Immature natural killer cell (primary cell): ENCODE measurements around the gene ZNF764. TPM values are rescaled to one million over a fixed set of nuclear protein-coding genes. Genes with fewer than 3 reads are reported as not detected.
A peak's percentile ranks its signal among the peaks of the same experiment; 100 is the strongest.
"Not testable (repeated sequence)": the region's sequence is repeated elsewhere in the genome, so short reads cannot be mapped to it uniquely, and the experiment has no call there.

ENCODE experiments used
- DNase-seq, 3 donors: peaks; one replicate each; pipeline ENCODE4 v3.0.0; 2022; ENCODE audit warnings: mixed read lengths in 1 of 3
- H3K27ac Mint-ChIP-seq, 6 donors: one replicate each; pipeline ENCODE4 v1.8.0; 2020; ENCODE audit warnings: mixed read lengths in 6 of 6, mild to moderate bottlenecking in 5 of 6, inconsistent platforms in 4 of 6, moderate library complexity in 3 of 6
- H3K27me3 Mint-ChIP-seq, 3 donors: one replicate each; pipeline ENCODE4 v1.8.0; 2020 to 2021; ENCODE audit warnings: low read depth in 3 of 3, mild to moderate bottlenecking in 3 of 3, mixed read lengths in 3 of 3, moderate library complexity in 3 of 3, inconsistent platforms in 1 of 3
- H3K36me3 Mint-ChIP-seq, 3 donors: one replicate each; pipeline ENCODE4 v1.8.0; 2020; ENCODE audit warnings: mixed read lengths in 3 of 3, inconsistent platforms in 2 of 3, mild to moderate bottlenecking in 2 of 3
- H3K4me1 Mint-ChIP-seq, 2 donors: one replicate each; pipeline ENCODE4 v1.8.0; 2020; ENCODE audit warnings: inconsistent platforms in 2 of 2, mild to moderate bottlenecking in 2 of 2, mixed read lengths in 2 of 2, moderate library complexity in 1 of 2
- H3K4me3 Mint-ChIP-seq, 5 donors: one replicate each; pipeline ENCODE4 v1.8.0; 2020; ENCODE audit warnings: mild to moderate bottlenecking in 5 of 5, mixed read lengths in 5 of 5, inconsistent platforms in 3 of 5, moderate library complexity in 3 of 5
- H3K9me3 Mint-ChIP-seq, 6 donors: one replicate each; pipeline ENCODE4 v1.8.0; 2020; ENCODE audit warnings: mild to moderate bottlenecking in 6 of 6, mixed read lengths in 6 of 6, inconsistent platforms in 4 of 6, moderate library complexity in 3 of 6
- polyA plus RNA-seq, 3 donors: library from polyadenylated mRNA; unstranded; fragments of 300-500 nt; fragmentation: Illumina TruSeq; gene quantifications; one replicate each; pipeline ENCODE4 v1.2.3, GENCODE V29; 2021

ZNF764 gene
- polyA plus RNA-seq = 1 to 10 TPM; 1.3 to 6.3 (median 2.3) TPM

GRCh38 chr16:30557957-30558788, at the start of gene ZNF764:
TSS of gene ZNF764 (minus strand) at chr16:30558374. CDS start at chr16:30558182, 192 bp downstream.
- no peaks in the 10 kb centered on the region for H3K9me3 Mint-ChIP-seq
- peaks cover 44 to 51% of the 10 kb centered on the region in 2 donors for H3K4me1 Mint-ChIP-seq
- peak; percentile 96 to 97 (median 96) for DNase-seq
- peaks cover 3 to 16% (median 6%) of the 10 kb centered on the region in 3 donors for H3K36me3 Mint-ChIP-seq
- peaks cover 2 to 8% (median 8%) of the 10 kb centered on the region in 3 donors for H3K27me3 Mint-ChIP-seq
- peak within 1 kb of the TSS; percentile 84 to 92 (median 89) for H3K27ac Mint-ChIP-seq
- peak within 1 kb of the TSS; percentile 82 to 88 (median 85) for H3K4me3 Mint-ChIP-seq

GRCh38 chr16:30606004-30606403, 47.8 kb upstream of the ZNF764 start:
- Mint-ChIP-seq H3K27me3 (peaks cover 4 to 6% (median 4%) of the 10 kb centered on the region in 3 donors), H3K4me3 (no peak overlapping the region), H3K4me1 (peaks cover 13 to 14% of the 10 kb centered on the region in 2 donors), H3K9me3 (no peaks in the 10 kb centered on the region), H3K27ac (peak overlapping the region in 1 of 6 donors; percentile 30), H3K36me3 (peaks cover 12 to 24% (median 21%) of the 10 kb centered on the region in 3 donors)
- no peak for DNase-seq

GRCh38 chr16:30605158-30605557, 47.0 kb upstream of the ZNF764 start:
- H3K36me3 Mint-ChIP-seq = peaks cover 12 to 24% (median 21%) of the 10 kb centered on the region in 3 donors
- DNase-seq = no peak
- H3K9me3 Mint-ChIP-seq = no peaks in the 10 kb centered on the region
- H3K27me3 Mint-ChIP-seq = peaks cover under 1 to 1% (median 1%) of the 10 kb centered on the region in 3 donors
- H3K4me3 Mint-ChIP-seq = no peak overlapping the region
- no peak overlapping the region for H3K27ac Mint-ChIP-seq
- peaks cover 8 to 9% of the 10 kb centered on the region in 2 donors for H3K4me1 Mint-ChIP-seq

GRCh38 chr16:30604316-30604947, 46.3 kb upstream of the ZNF764 start:
- H3K27ac Mint-ChIP-seq = no peak overlapping the region
- peaks cover 0 to 1% (median 0%) of the 10 kb centered on the region in 3 donors for H3K27me3 Mint-ChIP-seq
- DNase-seq = no peak
- H3K9me3 Mint-ChIP-seq = no peaks in the 10 kb centered on the region
- H3K4me1 Mint-ChIP-seq = peaks cover 6 to 7% of the 10 kb centered on the region in 2 donors
- H3K36me3 Mint-ChIP-seq = peaks cover 12 to 24% (median 21%) of the 10 kb centered on the region in 3 donors
- H3K4me3 Mint-ChIP-seq = no peak overlapping the region

GRCh38 chr16:30603945-30604315, 45.8 kb upstream of the ZNF764 start:
- no peak overlapping the region for H3K4me3 Mint-ChIP-seq
- H3K36me3 Mint-ChIP-seq = peaks cover 12 to 24% (median 21%) of the 10 kb centered on the region in 3 donors
- H3K4me1 Mint-ChIP-seq = peaks cover 2 to 3% of the 10 kb centered on the region in 2 donors
- DNase-seq = no peak
- peaks cover 0 to 1% (median 0%) of the 10 kb centered on the region in 3 donors for H3K27me3 Mint-ChIP-seq
- no peak overlapping the region for H3K27ac Mint-ChIP-seq
- no peaks in the 10 kb centered on the region for H3K9me3 Mint-ChIP-seq

- Mint-ChIP-seq H3K27ac (peak overlapping the region in 1 of 6 donors; percentile 40), H3K27me3 (peaks cover 0 to 1% (median 0%) of the 10 kb centered on the region in 3 donors), H3K36me3 (peaks cover 12 to 24% (median 21%) of the 10 kb centered on the region in 3 donors), H3K4me1 (peaks cover 0 to 2% of the 10 kb centered on the region in 2 donors), H3K9me3 (no peaks in the 10 kb centered on the region), H3K4me3 (no peak overlapping the region)
- no peak for DNase-seq
Observed at GRCh38 chr16:30602616-30603277, 44.6 kb upstream of the ZNF764 start.

- Mint-ChIP-seq H3K27me3 (peaks cover 0 to 3% (median 0%) of the 10 kb centered on the region in 3 donors), H3K36me3 (peaks cover 12 to 24% (median 21%) of the 10 kb centered on the region in 3 donors), H3K4me1 (peaks cover 0 to 2% of the 10 kb centered on the region in 2 donors), H3K9me3 (no peaks in the 10 kb centered on the region), H3K27ac (peak overlapping the region in 1 of 6 donors; percentile 26), H3K4me3 (no peak overlapping the region)
- no peak for DNase-seq
Observed at GRCh38 chr16:30601966-30602365, 43.8 kb upstream of the ZNF764 start.

- H3K4me3 Mint-ChIP-seq = no peak overlapping the region
- peaks cover 0 to 3% (median 0%) of the 10 kb centered on the region in 3 donors for H3K27me3 Mint-ChIP-seq
- DNase-seq = no peak
Observed at GRCh38 chr16:30600929-30601328, 42.8 kb upstream of the ZNF764 start.

GRCh38 chr16:30600215-30600614, 42.0 kb upstream of the ZNF764 start:
- Mint-ChIP-seq H3K9me3 (no peaks in the 10 kb centered on the region), H3K4me3 (no peak overlapping the region), H3K27ac (no peak overlapping the region)

More at GRCh38 chr16:30600929-30601328, 42.8 kb upstream of the ZNF764 start:
- peaks cover 8 to 18% (median 17%) of the 10 kb centered on the region in 3 donors for H3K36me3 Mint-ChIP-seq
- H3K9me3 Mint-ChIP-seq = no peaks in the 10 kb centered on the region
- peaks cover 0 to 2% of the 10 kb centered on the region in 2 donors for H3K4me1 Mint-ChIP-seq
- H3K27ac Mint-ChIP-seq = peak overlapping the region in 1 of 6 donors; percentile 37

GRCh38 chr16:30592871-30593270, 34.7 kb upstream of the ZNF764 start:
- peaks cover 0 to 2% of the 10 kb centered on the region in 2 donors for H3K4me1 Mint-ChIP-seq
- no peak overlapping the region for H3K4me3 Mint-ChIP-seq
- H3K9me3 Mint-ChIP-seq = no peaks in the 10 kb centered on the region
- peaks cover 0 to 4% (median 0%) of the 10 kb centered on the region in 3 donors for H3K27me3 Mint-ChIP-seq
- no peak for DNase-seq
- peak overlapping the region in 1 of 6 donors; percentile 79 for H3K27ac Mint-ChIP-seq
- peaks cover 0 to 7% (median 0%) of the 10 kb centered on the region in 3 donors for H3K36me3 Mint-ChIP-seq

More at GRCh38 chr16:30600215-30600614, 42.0 kb upstream of the ZNF764 start:
- peaks cover 0 to 2% of the 10 kb centered on the region in 2 donors for H3K4me1 Mint-ChIP-seq
- no peak for DNase-seq
- peaks cover 5 to 16% (median 14%) of the 10 kb centered on the region in 3 donors for H3K36me3 Mint-ChIP-seq
- H3K27me3 Mint-ChIP-seq = peaks cover 0 to 3% (median 0%) of the 10 kb centered on the region in 3 donors

GRCh38 chr16:30590869-30591268, 32.7 kb upstream of the ZNF764 start:
- not testable (repeated sequence) for H3K27ac Mint-ChIP-seq, H3K4me3 Mint-ChIP-seq, H3K27me3 Mint-ChIP-seq, H3K9me3 Mint-ChIP-seq, DNase-seq, H3K36me3 Mint-ChIP-seq
- peaks cover 7 to 12% of the 10 kb centered on the region in 2 donors for H3K4me1 Mint-ChIP-seq

- H3K4me1 Mint-ChIP-seq = peaks cover 17 to 23% of the 10 kb centered on the region in 2 donors
- not testable (repeated sequence) for H3K9me3 Mint-ChIP-seq, H3K27me3 Mint-ChIP-seq, H3K4me3 Mint-ChIP-seq, H3K36me3 Mint-ChIP-seq, DNase-seq, H3K27ac Mint-ChIP-seq
Observed at GRCh38 chr16:30589582-30589981, 31.4 kb upstream of the ZNF764 start.

- Mint-ChIP-seq H3K27ac (no peak overlapping the region), H3K9me3 (no peaks in the 10 kb centered on the region), H3K27me3 (peaks cover 0 to 6% (median 4%) of the 10 kb centered on the region in 3 donors), H3K36me3 (peaks cover 0 to 4% (median 0%) of the 10 kb centered on the region in 3 donors), H3K4me1 (peaks cover 19 to 27% of the 10 kb centered on the region in 2 donors), H3K4me3 (no peak overlapping the region)
- DNase-seq = no peak
Observed at GRCh38 chr16:30588651-30589050, 30.5 kb upstream of the ZNF764 start.
